Stimulated activated CD4-positive, alpha-beta T cell treated with anti-CD3 and anti-CD28 coated beads, TNF-alpha, amount 100 ng/mL, for 48 hours (primary cell): ENCODE results near the gene TENT5C.

Experiments
- DNase-seq, 3 donors: peaks; one replicate each; pipeline ENCODE4 v3.0.0-alpha.2; 2020; ENCODE audit warnings: low read depth in 3 of 3

The TENT5C gene

GRCh38 chr1:117573386-117574023, 32.3 kb upstream of the TENT5C start:
- peak in 1 of 3 donors; percentile 3 for DNase-seq

- DNase-seq = no peak
Observed at GRCh38 chr1:117574161-117574835, 31.6 kb upstream of the TENT5C start.

GRCh38 chr1:117575586-117576225, 30.1 kb upstream of the TENT5C start:
- no peak for DNase-seq

GRCh38 chr1:117576236-117576635, 29.6 kb upstream of the TENT5C start:
- no peak for DNase-seq

- no peak for DNase-seq
Observed at GRCh38 chr1:117577191-117577885, 28.5 kb upstream of the TENT5C start.

- DNase-seq = no peak
Observed at GRCh38 chr1:117578466-117578865, 27.4 kb upstream of the TENT5C start.

GRCh38 chr1:117579221-117579906, 26.5 kb upstream of the TENT5C start:
- no peak for DNase-seq

GRCh38 chr1:117580436-117580835, 25.4 kb upstream of the TENT5C start:
- no peak for DNase-seq

- no peak for DNase-seq
Observed at GRCh38 chr1:117580882-117581281, 25.0 kb upstream of the TENT5C start.

- no peak for DNase-seq
Observed at GRCh38 chr1:117581391-117581943, 24.4 kb upstream of the TENT5C start.

GRCh38 chr1:117582451-117582850, 23.4 kb upstream of the TENT5C start:
- DNase-seq = no peak

GRCh38 chr1:117583247-117583646, 22.6 kb upstream of the TENT5C start:
- DNase-seq = no peak

GRCh38 chr1:117584181-117584580, 21.7 kb upstream of the TENT5C start:
- no peak for DNase-seq

GRCh38 chr1:117585086-117585485, 20.8 kb upstream of the TENT5C start:
- no peak for DNase-seq

GRCh38 chr1:117586337-117586736, 19.5 kb upstream of the TENT5C start:
- no peak for DNase-seq

- no peak for DNase-seq
Observed at GRCh38 chr1:117586747-117587498, 18.9 kb upstream of the TENT5C start.

- DNase-seq = no peak
Observed at GRCh38 chr1:117587499-117588356, 18.1 kb upstream of the TENT5C start.

GRCh38 chr1:117589544-117589943, 16.3 kb upstream of the TENT5C start:
- DNase-seq = no peak

- no peak for DNase-seq
Observed at GRCh38 chr1:117590273-117590925, 15.4 kb upstream of the TENT5C start.
